ENCODE measurements around the gene TSTD1. TPM values are rescaled to one million over a fixed set of nuclear protein-coding genes. Genes with fewer than 3 reads are reported as not detected.

Gene TSTD1
- total and polyA plus RNA-seq, 11 donors, result 6.1 to 22.7 (median 14.7) TPM

- Histone ChIP-seq H3K4me1 (peaks cover 0 to 2% (median 0%) of the 10 kb centered on the region in 12 donors), H3K27ac (no peak overlapping the region), H3K4me3 (no peak overlapping the region), H3K27me3 (peaks cover 0 to 49% (median 4%) of the 10 kb centered on the region in 9 donors), H3K36me3 (peaks cover 0 to 44% (median 0%) of the 10 kb centered on the region in 9 donors), H3K9me3 (no peaks in the 10 kb centered on the region)
- no peak for DNase-seq
- intact Hi-C loops (cut with DNase I), result no loop called here
- WGBS, 4 donors, result 70 to 88% (median 75%) methylated on average over 6 of the region's 6 CpGs
- TF ChIP-seq CTCF (IDR thresholded peaks at IDR 0.05) (no peak), POLR2A (IDR thresholded peaks at IDR 0.05) (no peak)
- ATAC-seq, result no peak
Measured at GRCh38 chr1:161059293-161059692, 20.5 kb upstream of the TSTD1 start.

GRCh38 chr1:161054805-161055204 is 16.0 kb upstream of the TSTD1 start:
- Histone ChIP-seq H3K27me3 (peaks cover 0 to 52% (median 4%) of the 10 kb centered on the region in 9 donors), H3K9me3 (no peaks in the 10 kb centered on the region), H3K4me3 (no peak overlapping the region), H3K27ac (no peak overlapping the region), H3K4me1 (no peaks in the 10 kb centered on the region), H3K36me3 (peaks cover 0 to 75% (median 0%) of the 10 kb centered on the region in 9 donors)
- TF ChIP-seq CTCF (IDR thresholded peaks at IDR 0.05) (peak in 2 of 12 donors; percentile 13), POLR2A (IDR thresholded peaks at IDR 0.05) (no peak)
- 68 to 94% (median 78%) methylated on average over 7 of the region's 7 CpGs for WGBS, 4 donors
- DNase-seq, result no peak
- ATAC-seq, result no peak
- intact Hi-C loops (cut with DNase I), result no loop called here

GRCh38 chr1:161054232-161054631 is 15.5 kb upstream of the TSTD1 start:
- DNase-seq (no peak), ATAC-seq (no peak)
- intact Hi-C loops (cut with DNase I), result no loop called here
- 82 to 90% (median 84%) methylated on average over 3 to 4 of the region's 4 CpGs for WGBS, 4 donors
- Histone ChIP-seq H3K27me3 (peaks cover 0 to 49% (median 4%) of the 10 kb centered on the region in 9 donors), H3K27ac (no peak overlapping the region), H3K4me1 (no peaks in the 10 kb centered on the region), H3K9me3 (no peaks in the 10 kb centered on the region), H3K4me3 (no peak overlapping the region), H3K36me3 (peaks cover 0 to 75% (median 0%) of the 10 kb centered on the region in 9 donors)
- TF ChIP-seq CTCF (IDR thresholded peaks at IDR 0.05) (no peak), POLR2A (IDR thresholded peaks at IDR 0.05) (no peak)

- no peak for TF ChIP-seq CTCF (IDR thresholded peaks at IDR 0.05)
- TF ChIP-seq POLR2A (IDR thresholded peaks at IDR 0.05), result no peak
- DNase-seq (no peak), ATAC-seq (no peak)
- Histone ChIP-seq H3K27me3 (peaks cover 0 to 36% (median 4%) of the 10 kb centered on the region in 9 donors), H3K4me3 (no peak overlapping the region), H3K36me3 (peaks cover 0 to 78% (median 0%) of the 10 kb centered on the region in 9 donors), H3K27ac (no peak overlapping the region), H3K4me1 (peaks cover 0 to 12% (median 0%) of the 10 kb centered on the region in 12 donors), H3K9me3 (no peaks in the 10 kb centered on the region)
- intact Hi-C loops (cut with DNase I), result no loop called here
- 74 to 81% (median 78%) methylated on average over 3 of the region's 3 CpGs for WGBS, 4 donors
Measured at GRCh38 chr1:161052899-161053298, 14.1 kb upstream of the TSTD1 start.
